Nephron (organoid): ENCODE results near the gene MDM1.

Experiments
- H3K27ac Mint-ChIP-seq, 3 experiments: 2 replicates each; pipeline ENCODE4 v1.8.0; 2020; ENCODE audit warnings: mixed read lengths in 3 of 3, mild to moderate bottlenecking in 2 of 3, moderate library complexity in 1 of 3
- H3K27me3 Mint-ChIP-seq: 2 replicates; pipeline ENCODE4 v1.8.0; 2021; ENCODE audit warnings: low read depth, mild to moderate bottlenecking, moderate library complexity, mixed read lengths
- H3K36me3 Mint-ChIP-seq: 2 replicates; pipeline ENCODE4 v1.8.0; 2020; ENCODE audit warnings: low read depth, mixed read lengths
- H3K4me1 Mint-ChIP-seq: 2 replicates; pipeline ENCODE4 v1.8.0; 2020; ENCODE audit warnings: mixed read lengths
- H3K4me3 Mint-ChIP-seq, 3 experiments: 2 replicates each; pipeline ENCODE4 v1.8.0; 2020; ENCODE audit warnings: mild to moderate bottlenecking in 3 of 3, mixed read lengths in 3 of 3, moderate library complexity in 2 of 3
- H3K9me3 Mint-ChIP-seq: 2 replicates; pipeline ENCODE4 v1.8.0; 2020; ENCODE audit warnings: mixed read lengths
- TF ChIP-seq, protein P1 (sequence below), 3 experiments: fragments of 200-600 bp; sonication (generic); IDR thresholded peaks; one replicate each; pipeline ENCODE4 v1.5.0; 2021; ENCODE audit warnings: antibody characterized with exemption in 3 of 3; ENCODE audit not compliant: unreplicated experiment in 3 of 3

The MDM1 gene

DNA sequence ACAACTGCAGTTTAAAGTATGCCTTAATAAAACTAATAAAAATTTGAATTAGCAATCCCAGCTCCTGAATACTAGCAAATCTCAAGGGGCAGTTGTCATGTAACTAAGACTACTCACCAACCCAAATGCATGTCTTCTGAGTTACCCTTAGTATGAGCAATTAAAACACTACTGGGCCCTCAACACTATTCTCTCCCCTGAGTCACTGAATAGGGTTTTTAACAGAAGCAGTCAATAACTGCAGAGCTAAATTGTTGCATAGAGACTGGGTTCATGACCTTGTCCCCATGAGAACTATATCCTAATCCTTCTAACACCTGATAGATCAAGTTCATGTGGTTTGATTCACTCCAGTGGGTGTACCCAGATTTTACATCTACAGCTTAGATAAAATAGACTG is 38.8 kb downstream of the MDM1 start:
- Mint-ChIP-seq H3K36me3 (peaks cover 18% of the 10 kb centered on the region), H3K9me3 (peaks cover 2% of the 10 kb centered on the region)
- TF ChIP-seq, protein P1, sequence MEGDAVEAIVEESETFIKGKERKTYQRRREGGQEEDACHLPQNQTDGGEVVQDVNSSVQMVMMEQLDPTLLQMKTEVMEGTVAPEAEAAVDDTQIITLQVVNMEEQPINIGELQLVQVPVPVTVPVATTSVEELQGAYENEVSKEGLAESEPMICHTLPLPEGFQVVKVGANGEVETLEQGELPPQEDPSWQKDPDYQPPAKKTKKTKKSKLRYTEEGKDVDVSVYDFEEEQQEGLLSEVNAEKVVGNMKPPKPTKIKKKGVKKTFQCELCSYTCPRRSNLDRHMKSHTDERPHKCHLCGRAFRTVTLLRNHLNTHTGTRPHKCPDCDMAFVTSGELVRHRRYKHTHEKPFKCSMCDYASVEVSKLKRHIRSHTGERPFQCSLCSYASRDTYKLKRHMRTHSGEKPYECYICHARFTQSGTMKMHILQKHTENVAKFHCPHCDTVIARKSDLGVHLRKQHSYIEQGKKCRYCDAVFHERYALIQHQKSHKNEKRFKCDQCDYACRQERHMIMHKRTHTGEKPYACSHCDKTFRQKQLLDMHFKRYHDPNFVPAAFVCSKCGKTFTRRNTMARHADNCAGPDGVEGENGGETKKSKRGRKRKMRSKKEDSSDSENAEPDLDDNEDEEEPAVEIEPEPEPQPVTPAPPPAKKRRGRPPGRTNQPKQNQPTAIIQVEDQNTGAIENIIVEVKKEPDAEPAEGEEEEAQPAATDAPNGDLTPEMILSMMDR (IDR thresholded peaks at IDR 0.05; ENCODE audit: unreplicated experiment in 3 of 3), result no peak

DNA sequence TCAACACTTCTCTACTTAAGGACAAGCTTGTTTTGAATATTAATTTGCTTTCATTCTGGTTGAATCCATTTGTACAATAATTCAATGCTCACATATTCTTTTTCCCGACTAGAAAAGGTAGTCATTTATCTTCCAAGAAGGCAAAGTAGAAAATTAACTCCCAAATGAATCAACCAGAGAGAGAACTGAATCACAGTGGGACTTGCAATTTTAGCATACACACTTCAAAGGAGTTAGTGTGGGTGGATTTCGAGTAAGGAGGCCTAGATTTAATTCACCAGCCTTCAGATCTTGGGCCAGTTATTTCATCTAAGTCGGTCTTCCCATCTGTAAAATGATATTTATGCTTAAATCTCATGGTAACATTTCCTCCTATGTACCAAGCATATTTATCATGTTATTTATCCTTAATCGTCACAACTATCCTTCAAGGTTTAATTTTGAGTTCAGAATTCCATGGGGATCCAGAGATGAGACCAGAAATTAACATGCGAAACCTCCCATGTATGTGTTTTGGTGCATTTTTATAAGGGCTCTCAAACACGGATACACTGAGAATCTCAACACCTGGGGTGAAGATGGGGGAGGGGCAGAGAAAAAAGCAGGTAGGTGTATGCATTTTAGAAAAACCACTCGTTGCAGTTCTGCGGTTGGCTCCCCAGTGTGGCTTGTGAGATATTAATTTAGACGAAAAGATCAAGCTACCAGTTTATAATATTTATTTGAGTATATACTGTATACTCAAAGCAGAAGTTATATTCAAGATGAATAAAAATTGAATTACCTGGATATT is 39.8 kb downstream of the MDM1 start:
- H3K4me3 Mint-ChIP-seq, result no peak overlapping the region
- TF ChIP-seq, protein P1 (IDR thresholded peaks at IDR 0.05; ENCODE audit: unreplicated experiment in 3 of 3), result no peak
- H3K4me1 Mint-ChIP-seq, result peaks cover 37% of the 10 kb centered on the region
- peak overlapping the region in 2 of 3 experiments; percentile 42 to 94 for H3K27ac Mint-ChIP-seq
- no peaks in the 10 kb centered on the region for H3K27me3 Mint-ChIP-seq
- peaks cover 12% of the 10 kb centered on the region for H3K36me3 Mint-ChIP-seq
- no peaks in the 10 kb centered on the region for H3K9me3 Mint-ChIP-seq

More for the DNA sequence above, 38.8 kb downstream of the MDM1 start:
- Mint-ChIP-seq H3K27ac (peak overlapping the region; percentile 44 to 94 (median 54)), H3K27me3 (no peaks in the 10 kb centered on the region), H3K4me1 (peaks cover 37% of the 10 kb centered on the region), H3K4me3 (no peak overlapping the region)

DNA sequence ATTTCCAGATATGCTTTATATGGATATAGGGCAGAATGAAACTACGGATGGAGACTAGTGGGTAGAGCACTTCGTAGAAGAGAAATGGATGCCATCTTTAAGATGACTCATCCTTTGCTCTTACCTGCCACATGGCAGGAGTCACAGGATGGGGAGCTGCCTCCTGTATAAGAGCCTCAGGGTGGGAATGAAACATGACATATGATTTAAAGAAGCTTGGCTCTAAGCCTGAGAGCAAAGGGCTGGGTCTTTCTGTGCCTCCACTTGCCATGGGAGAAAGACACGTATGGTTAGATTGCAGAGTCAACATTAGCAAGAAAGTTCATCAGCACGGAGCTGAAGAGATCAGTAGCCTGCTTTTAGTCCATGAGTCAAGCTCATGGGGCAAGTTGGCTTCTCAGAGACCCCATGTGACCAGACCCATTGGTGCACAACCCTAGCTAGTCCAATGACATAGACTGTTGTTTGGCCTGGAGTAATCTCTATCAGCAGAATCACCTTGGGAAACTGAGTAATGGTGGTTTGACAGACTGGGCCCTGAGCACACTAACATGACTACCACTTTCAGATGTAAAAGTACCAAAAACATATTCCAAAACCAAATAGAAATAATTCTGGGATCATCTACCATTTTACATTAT is 40.6 kb downstream of the MDM1 start:
- no peak overlapping the region for H3K4me3 Mint-ChIP-seq
- peaks cover 5% of the 10 kb centered on the region for H3K36me3 Mint-ChIP-seq
- H3K27me3 Mint-ChIP-seq, result no peaks in the 10 kb centered on the region
- peaks cover 37% of the 10 kb centered on the region for H3K4me1 Mint-ChIP-seq
- TF ChIP-seq, protein P1 (IDR thresholded peaks at IDR 0.05; ENCODE audit: unreplicated experiment in 3 of 3), result no peak
- peak overlapping the region in 2 of 3 experiments; percentile 42 to 94 for H3K27ac Mint-ChIP-seq
- no peaks in the 10 kb centered on the region for H3K9me3 Mint-ChIP-seq

DNA sequence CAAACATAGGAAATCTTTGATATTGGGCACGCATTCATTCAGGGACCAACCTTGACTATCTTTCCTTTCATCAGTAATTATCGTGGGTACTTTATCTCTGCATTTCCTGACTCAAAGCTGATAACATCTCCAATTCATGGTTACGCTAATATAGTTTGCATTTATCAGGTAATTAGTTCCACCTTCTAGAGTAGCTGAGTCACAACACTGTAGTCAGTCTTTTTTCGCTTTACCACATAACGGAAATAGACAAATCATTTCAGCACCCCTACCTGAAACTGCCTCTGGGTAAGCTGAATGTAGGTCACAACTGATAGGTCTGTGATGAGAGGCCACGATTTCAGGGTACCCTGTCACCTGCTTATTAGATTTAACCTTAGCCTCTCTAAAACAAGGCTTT is 42.0 kb downstream of the MDM1 start:
- Mint-ChIP-seq H3K27ac (peak overlapping the region in 1 of 3 experiments; percentile 94), H3K9me3 (no peaks in the 10 kb centered on the region), H3K4me1 (peaks cover 46% of the 10 kb centered on the region), H3K4me3 (no peak overlapping the region), H3K27me3 (no peaks in the 10 kb centered on the region), H3K36me3 (peaks cover 5% of the 10 kb centered on the region)
- TF ChIP-seq, protein P1 (IDR thresholded peaks at IDR 0.05; ENCODE audit: unreplicated experiment in 3 of 3), result no peak

DNA sequence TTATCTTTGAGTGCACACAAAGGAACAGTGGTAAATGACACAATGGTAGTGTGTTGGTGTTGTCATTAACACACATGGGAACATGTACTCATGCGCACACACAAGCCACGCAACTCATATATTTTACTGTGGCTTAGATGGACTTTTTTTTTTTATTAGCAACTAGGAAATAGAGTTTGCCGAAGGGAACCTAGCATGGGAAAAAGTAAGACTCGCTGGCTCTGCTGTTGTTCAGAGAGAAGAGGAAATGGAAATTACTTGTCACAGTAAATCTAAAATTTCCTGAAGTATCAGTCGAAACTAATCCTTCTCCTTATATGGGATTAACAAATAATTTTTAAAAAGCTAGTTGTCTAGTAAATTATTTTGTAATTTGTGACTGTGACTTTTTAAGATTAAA is 45.1 kb downstream of the MDM1 start:
- TF ChIP-seq, protein P1 (IDR thresholded peaks at IDR 0.05; ENCODE audit: unreplicated experiment in 3 of 3), result no peak
- no peaks in the 10 kb centered on the region for H3K27me3 Mint-ChIP-seq

More for the DNA sequence above, 45.1 kb downstream of the MDM1 start:
- no peak overlapping the region for H3K4me3 Mint-ChIP-seq
- peak overlapping the region in 2 of 3 experiments; percentile 45 to 75 for H3K27ac Mint-ChIP-seq
- H3K4me1 Mint-ChIP-seq, result peaks cover 19% of the 10 kb centered on the region
- no peaks in the 10 kb centered on the region for H3K9me3 Mint-ChIP-seq
- no peaks in the 10 kb centered on the region for H3K36me3 Mint-ChIP-seq
